Vagina (tissue), 2 donors: ENCODE data around the gene APLP2.

Experiments used
- POLR2A ChIP-seq, 2 donors: fragments of 450-650 bp; IDR thresholded peaks; one replicate each; pipeline ENCODE4 v1.6.1; 2017; ENCODE audit warnings: antibody characterized with exemption in 2 of 2, mild to moderate bottlenecking in 2 of 2, moderate library complexity in 2 of 2
- POLR2AphosphoS5 ChIP-seq, 2 donors: sonication (generic); formaldehyde crosslinking; IDR thresholded peaks; one replicate each; pipeline ENCODE4 v1.9.0; 2017; ENCODE audit warnings: antibody characterized with exemption in 2 of 2, mild to moderate bottlenecking in 2 of 2, low read depth in 1 of 2; ENCODE audit not compliant: insufficient read depth in 1 of 2
- TF ChIP-seq, protein P1 (sequence below), 3 experiments: fragments of 450-650 bp in 2 of 3; fragments of 200-600 bp in 1 of 3; sonication (generic) in 1 of 3; IDR thresholded peaks; one replicate each; pipeline ENCODE4 v1.5.1; 2017 to 2019; ENCODE audit warnings: antibody characterized with exemption in 3 of 3, mild to moderate bottlenecking in 2 of 3, moderate library complexity in 2 of 3

GRCh38 chr11:130023204-130023603 is 46.5 kb upstream of the APLP2 start:
- no peak for TF ChIP-seq POLR2A (IDR thresholded peaks at IDR 0.05)
- TF ChIP-seq, protein P1, sequence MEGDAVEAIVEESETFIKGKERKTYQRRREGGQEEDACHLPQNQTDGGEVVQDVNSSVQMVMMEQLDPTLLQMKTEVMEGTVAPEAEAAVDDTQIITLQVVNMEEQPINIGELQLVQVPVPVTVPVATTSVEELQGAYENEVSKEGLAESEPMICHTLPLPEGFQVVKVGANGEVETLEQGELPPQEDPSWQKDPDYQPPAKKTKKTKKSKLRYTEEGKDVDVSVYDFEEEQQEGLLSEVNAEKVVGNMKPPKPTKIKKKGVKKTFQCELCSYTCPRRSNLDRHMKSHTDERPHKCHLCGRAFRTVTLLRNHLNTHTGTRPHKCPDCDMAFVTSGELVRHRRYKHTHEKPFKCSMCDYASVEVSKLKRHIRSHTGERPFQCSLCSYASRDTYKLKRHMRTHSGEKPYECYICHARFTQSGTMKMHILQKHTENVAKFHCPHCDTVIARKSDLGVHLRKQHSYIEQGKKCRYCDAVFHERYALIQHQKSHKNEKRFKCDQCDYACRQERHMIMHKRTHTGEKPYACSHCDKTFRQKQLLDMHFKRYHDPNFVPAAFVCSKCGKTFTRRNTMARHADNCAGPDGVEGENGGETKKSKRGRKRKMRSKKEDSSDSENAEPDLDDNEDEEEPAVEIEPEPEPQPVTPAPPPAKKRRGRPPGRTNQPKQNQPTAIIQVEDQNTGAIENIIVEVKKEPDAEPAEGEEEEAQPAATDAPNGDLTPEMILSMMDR (IDR thresholded peaks at IDR 0.05): no peak
- no peak for TF ChIP-seq POLR2AphosphoS5 (IDR thresholded peaks at IDR 0.05; ENCODE audit: insufficient read depth in 1 of 2, low read depth in 1 of 2)
